H1 (cell line): ENCODE measurements around the gene MAS1L. TPM values are rescaled to one million over a fixed set of nuclear protein-coding genes. Genes with fewer than 3 reads are reported as not detected.

Experiments used
- CTCF ChIA-PET: fragments of 300-600 bp; sonication (Branson Sonifier 250); formaldehyde crosslinking; loops from one replicate; lab custom pipeline; 2021; ENCODE audit not compliant: partially characterized antibody; lab: Charles Lee
- POLR2A ChIA-PET: fragments of 300-600 bp; sonication (Branson Sonifier 250); formaldehyde crosslinking; loops from one replicate; lab custom pipeline; 2021; ENCODE audit warnings: inconsistent platforms; ENCODE audit not compliant: partially characterized antibody; lab: Charles Lee
- DNase-seq, 2 experiments: peaks; one replicate each; pipeline versions ENCODE4 v3.0.0 to v3.0.0-alpha.2; 2010 to 2022; ENCODE audit warnings: low spot score in 2 of 2, low read depth in 1 of 2, mixed read lengths in 1 of 2
- FAIRE-seq: peaks from 2 replicates; lab custom pipeline; 2011; peaks lifted over from hg19 to GRCh38; lab: Jason Lieb, UNC
- H2AFZ ChIP-seq: 2 replicates; pipeline ENCODE4 v1.8.1; 2012; ENCODE audit warnings: low read length, inconsistent platforms
- H2AK5ac ChIP-seq: 2 replicates; pipeline ENCODE4 v1.6.1; 2013; ENCODE audit warnings: low read depth, low read length
- H2BK120ac ChIP-seq: replicated peaks from 2 replicates; pipeline ENCODE3; 2013; ENCODE audit warnings: low read depth, low read length, inconsistent platforms
- H2BK12ac ChIP-seq: 2 replicates; pipeline ENCODE4 v1.6.1; 2013; ENCODE audit warnings: low read depth, low read length
- H2BK15ac ChIP-seq: 2 replicates; pipeline ENCODE4 v1.6.1; 2013; ENCODE audit warnings: low read length
- H2BK20ac ChIP-seq: 2 replicates; pipeline ENCODE4 v1.6.1; 2013; ENCODE audit warnings: low read length
- H2BK5ac ChIP-seq: 2 replicates; pipeline ENCODE4 v1.6.1; 2013; ENCODE audit warnings: low read depth, low read length
- H3K14ac ChIP-seq: 2 replicates; pipeline ENCODE4 v1.6.1; 2013; ENCODE audit warnings: inconsistent platforms; ENCODE audit not compliant: insufficient read length
- H3K18ac ChIP-seq: 2 replicates; pipeline ENCODE4 v1.6.1; 2013; ENCODE audit warnings: low read length; ENCODE audit errors: extremely low read depth
- H3K23ac ChIP-seq: 2 replicates; pipeline ENCODE4 v1.6.1; 2013; ENCODE audit warnings: inconsistent platforms; ENCODE audit not compliant: insufficient read length
- H3K23me2 ChIP-seq: 2 replicates; pipeline ENCODE4 v1.6.1; 2013; ENCODE audit warnings: low read depth, low read length
- H3K27ac ChIP-seq: 2 replicates; pipeline ENCODE4 v1.6.1; 2011; ENCODE audit warnings: low read depth, low read length, inconsistent platforms
- H3K27me3 ChIP-seq, 4 experiments: replicated peaks in 1 of 4; 1 replicate in 1 of 4; 2 replicates in 3 of 4; pipeline versions ENCODE4 v1.6.1 to v1.8.1; 2011 to 2013; ENCODE audit warnings: low read length in 3 of 4, mild to moderate bottlenecking in 3 of 4, inconsistent platforms in 2 of 4, mixed read lengths in 2 of 4, moderate library complexity in 1 of 4; ENCODE audit not compliant: control insufficient read depth in 3 of 4, insufficient read depth in 3 of 4; ENCODE audit errors: extremely low read depth in 1 of 4
- H3K36me3 ChIP-seq, 4 experiments: 2 replicates each; pipeline versions ENCODE4 v1.6.1 to v1.8.1; 2011 to 2013; ENCODE audit warnings: mild to moderate bottlenecking in 4 of 4, low read length in 3 of 4, moderate library complexity in 2 of 4, control low read depth in 1 of 4, inconsistent platforms in 1 of 4; ENCODE audit not compliant: insufficient read depth in 4 of 4, control insufficient read depth in 2 of 4
- H3K4ac ChIP-seq: replicated peaks from 2 replicates; pipeline ENCODE3; 2013; ENCODE audit warnings: low read length, low read depth, mixed read lengths, inconsistent platforms; ENCODE audit not compliant: insufficient read length
- H3K4me1 ChIP-seq, 4 experiments: replicated peaks in 1 of 4; 1 replicate in 1 of 4; 2 replicates in 3 of 4; pipeline versions ENCODE4 v1.6.1 to v1.8.1; 2011 to 2013; ENCODE audit warnings: low read length in 3 of 4, inconsistent platforms in 2 of 4, mixed read lengths in 1 of 4; ENCODE audit not compliant: insufficient read depth in 4 of 4, control insufficient read depth in 3 of 4
- H3K4me2 ChIP-seq, 2 experiments: 2 replicates each; pipeline versions ENCODE4 v1.6.1 to v1.8.1; 2011 to 2013; ENCODE audit warnings: low read depth in 2 of 2, low read length in 2 of 2, control low read depth in 1 of 2, inconsistent platforms in 1 of 2, mild to moderate bottlenecking in 1 of 2; ENCODE audit not compliant: insufficient read depth in 1 of 2
- H3K4me3 ChIP-seq, 4 experiments: fragments of 200-600, 300-600 bp in 1 of 4; sonication (generic), shearing (Covaris generic), sonication (Bioruptor Twin) in 1 of 4; 2 replicates each; pipeline versions ENCODE4 v1.5.1 to v1.8.1; 2011 to 2016; ENCODE audit warnings: low read length in 4 of 4, low read depth in 3 of 4, control low read depth in 2 of 4, inconsistent platforms in 2 of 4, mild to moderate bottlenecking in 2 of 4, mixed read lengths in 1 of 4, moderate library complexity in 1 of 4; ENCODE audit not compliant: insufficient read depth in 2 of 4; ENCODE audit errors: extremely low read depth in 1 of 4
- H3K56ac ChIP-seq: replicated peaks from 2 replicates; pipeline ENCODE3; 2013; ENCODE audit warnings: low read depth, mild to moderate bottlenecking, mixed read lengths, low read length, inconsistent platforms; ENCODE audit not compliant: insufficient read length
- H3K79me1 ChIP-seq: 2 replicates; pipeline ENCODE4 v1.6.1; 2013; ENCODE audit warnings: low read depth, low read length, control low read depth
- H3K79me2 ChIP-seq, 2 experiments: 2 replicates each; pipeline versions ENCODE4 v1.6.1 to v1.8.1; 2012 to 2013; ENCODE audit warnings: low read length in 2 of 2, mild to moderate bottlenecking in 2 of 2, inconsistent platforms in 1 of 2; ENCODE audit not compliant: insufficient read depth in 2 of 2, control insufficient read depth in 1 of 2
- H3K9ac ChIP-seq, 4 experiments: replicated peaks in 1 of 4; 1 replicate in 1 of 4; 2 replicates in 3 of 4; pipeline versions ENCODE4 v1.6.1 to v1.8.1; 2011 to 2013; ENCODE audit warnings: low read depth in 3 of 4, low read length in 3 of 4, control low read depth in 2 of 4, mild to moderate bottlenecking in 2 of 4, moderate library complexity in 2 of 4, inconsistent platforms in 1 of 4; ENCODE audit errors: extremely low read depth in 1 of 4
- H3K9me3 ChIP-seq, 2 experiments: 2 replicates each; pipeline versions ENCODE4 v1.6.1 to v1.8.1; 2012 to 2013; ENCODE audit warnings: mild to moderate bottlenecking in 2 of 2, moderate library complexity in 2 of 2, control low read depth in 1 of 2, inconsistent platforms in 1 of 2, low read depth in 1 of 2, low read length in 1 of 2, mixed read lengths in 1 of 2; ENCODE audit not compliant: insufficient read depth in 2 of 2
- H4K20me1 ChIP-seq, 2 experiments: replicated peaks in 1 of 2; 2 replicates each; pipeline versions ENCODE3 to v1.8.1; 2011 to 2013; ENCODE audit warnings: inconsistent platforms in 2 of 2, low read length in 2 of 2, mild to moderate bottlenecking in 1 of 2; ENCODE audit not compliant: insufficient read depth in 2 of 2, control insufficient read depth in 1 of 2
- H4K5ac ChIP-seq: 2 replicates; pipeline ENCODE4 v1.6.1; 2013; ENCODE audit warnings: low read length, low read depth, mixed read lengths, inconsistent platforms; ENCODE audit not compliant: insufficient read length
- H4K8ac ChIP-seq: 2 replicates; pipeline ENCODE4 v1.8.0; 2013; ENCODE audit warnings: mild to moderate bottlenecking, moderate library complexity, low read length, inconsistent platforms; ENCODE audit not compliant: insufficient read depth; ENCODE audit errors: extremely low read depth
- H4K91ac ChIP-seq: replicated peaks from 2 replicates; pipeline ENCODE3; 2013; ENCODE audit warnings: low read length, mixed read lengths, inconsistent platforms; ENCODE audit not compliant: insufficient read length
- CHD2 ChIP-seq: IDR thresholded peaks from 2 replicates; pipeline ENCODE4 v1.6.1; 2012; ENCODE audit warnings: low read length, improper control_type of control experiment
- GABPA ChIP-seq: IDR thresholded peaks from 2 replicates; pipeline ENCODE4 v1.6.1; 2011; ENCODE audit warnings: mild to moderate bottlenecking, low read length, moderate library complexity, borderline replicate concordance; ENCODE audit not compliant: insufficient read depth
- HDAC2 ChIP-seq, 2 experiments: fragments of 300-600 bp in 1 of 2; sonication (generic) in 1 of 2; IDR thresholded peaks; 2 replicates each; pipeline ENCODE4 v1.6.1; 2011 to 2012; ENCODE audit warnings: low read depth in 2 of 2, low read length in 2 of 2, mild to moderate bottlenecking in 2 of 2, moderate library complexity in 2 of 2, borderline replicate concordance in 1 of 2, inconsistent platforms in 1 of 2
- HDAC6 ChIP-seq: IDR thresholded peaks from one replicate; pipeline ENCODE4 v1.7.1; 2012; ENCODE audit warnings: low read depth, mild to moderate bottlenecking, inconsistent platforms, low read length, moderate library complexity
- POLR2A ChIP-seq, 2 experiments: IDR thresholded peaks; 1 replicate in 1 of 2; 2 replicates in 1 of 2; pipeline ENCODE4 v1.6.1; 2011; ENCODE audit warnings: low read depth in 2 of 2, low read length in 2 of 2, mild to moderate bottlenecking in 2 of 2; ENCODE audit errors: control extremely low read depth in 1 of 2
- RFX5 ChIP-seq: IDR thresholded peaks from 2 replicates; pipeline ENCODE4 v1.6.1; 2011; ENCODE audit warnings: low read depth, low read length, improper control_type of control experiment, borderline replicate concordance
- SIN3A ChIP-seq, 2 experiments: IDR thresholded peaks in 1 of 2; conservative IDR thresholded peaks in 1 of 2; 2 replicates each; pipeline ENCODE4 v1.6.1; 2011 to 2012; ENCODE audit warnings: low read length in 2 of 2, improper control_type of control experiment in 1 of 2, low read depth in 1 of 2, mild to moderate bottlenecking in 1 of 2
- SIX5 ChIP-seq: IDR thresholded peaks from 2 replicates; pipeline ENCODE4 v1.6.1; 2011; ENCODE audit warnings: mild to moderate bottlenecking, low read depth, low read length
- TAF1 ChIP-seq: IDR thresholded peaks from 2 replicates; pipeline ENCODE4 v1.6.1; 2011; ENCODE audit warnings: mild to moderate bottlenecking, low read depth, low read length
- ZNF274 ChIP-seq: IDR thresholded peaks from 2 replicates; pipeline ENCODE4 v1.7.0; 2012; ENCODE audit warnings: low read length, borderline replicate concordance; ENCODE audit errors: extremely low read depth
- WGBS, 2 experiments: shearing (Covaris generic) in 1 of 2; methylation state at CpG; one replicate each; pipeline versions ENCODE4 v1.1.6 to v1.1.7; 2013 to 2015; ENCODE audit warnings: low lambda C conversion rate in 2 of 2, mixed read lengths in 2 of 2, inconsistent platforms in 1 of 2, low coverage in 1 of 2, missing lambda C conversion rate in 1 of 2; ENCODE audit not compliant: insufficient replicate concordance in 2 of 2, insufficient coverage in 1 of 2, insufficient read length in 1 of 2; ENCODE audit errors: extremely low coverage in 1 of 2, missing lambda C conversion rate in 1 of 2; 5-methylcytosine and 5-hydroxymethylcytosine counted together
- polyA plus RNA-seq, 7 experiments: library from polyadenylated mRNA; depleted of rRNA in 3 of 7; stranded (reverse) in 5 of 7; unstranded in 2 of 7; fragments of >200 nt in 5 of 7; fragments of 200-250 nt in 2 of 7; gene quantifications; 1 replicate in 5 of 7; 2 replicates in 1 of 7; 4 replicates in 1 of 7; pipeline versions ENCODE4 v1.2.1 to v1.2.3, GENCODE V29; 2011 to 2013; ENCODE audit warnings: missing spikeins in 2 of 7, mixed read lengths in 2 of 7
- total RNA-seq: library from RNA; stranded (reverse); fragmentation: NEBNext Ultra II Directional; extraction: Animal tissue kit (Norgen Biotek cat#: 25700); gene quantifications from 2 replicates; pipeline ENCODE4 v1.2.1, GENCODE V29; 2021

MAS1L gene
- total and polyA plus RNA-seq, 2 of the 8 experiments (the other 6 are each of a cell fraction or from before 2014, with no cell fraction given), result not detected

DNA sequence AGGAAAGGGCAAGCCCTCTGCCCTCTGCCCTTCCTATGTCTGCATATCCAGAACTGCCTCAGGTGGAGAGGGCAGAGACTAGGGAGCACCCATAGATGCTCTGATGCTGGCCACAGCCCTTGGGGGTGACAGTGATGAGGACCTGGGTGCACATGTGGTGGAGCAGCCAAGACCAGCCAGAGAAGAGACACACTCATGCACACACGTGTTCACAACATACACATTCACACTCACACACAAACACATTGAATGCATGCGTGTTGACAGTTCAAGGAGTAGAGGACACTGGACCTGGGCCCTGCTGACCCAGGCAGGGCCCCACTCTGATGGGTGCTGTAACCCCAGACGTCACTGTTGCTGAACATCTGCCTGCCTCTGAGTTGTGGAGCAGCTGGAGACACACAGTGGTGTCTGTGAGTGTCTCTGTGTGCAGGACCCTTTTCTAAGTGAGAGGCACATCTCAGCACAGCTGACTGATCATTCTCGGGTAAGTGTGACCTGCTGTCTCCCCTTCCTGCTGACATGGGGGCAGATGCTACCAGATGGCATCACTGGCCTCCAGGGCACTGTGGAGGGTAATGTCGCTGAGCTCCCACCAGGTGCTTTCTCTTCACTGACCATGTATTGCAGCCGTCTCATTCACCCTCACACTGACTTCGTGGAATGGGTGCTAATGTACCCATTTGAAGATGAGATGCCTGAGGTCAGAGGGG lies 30.1 kb upstream of the MAS1L start:
- H3K14ac ChIP-seq, result no peak overlapping the region
- ChIA-PET CTCF (interaction anchor here (0.9 to 1.1 kb wide), 3 partner anchors 10 to 66 kb away, joined by 3 read pairs; no protein-coding TSS in a partner anchor), POLR2A (no interaction called here)
- no peak overlapping the region for H2BK5ac ChIP-seq
- 91% methylated on average over 7 of the region's 7 CpGs; no CpG with 5 or more reads in 1 of the 2 experiments for WGBS, 2 experiments
- H4K5ac ChIP-seq, result no peak overlapping the region
- no peak overlapping the region; the same call in 1 of the 2 replicates for H2BK12ac ChIP-seq
- no peak overlapping the region for H2AK5ac ChIP-seq
- H3K4ac ChIP-seq, result no peak overlapping the region
- H3K27me3 ChIP-seq, result no peaks in the 10 kb centered on the region; a peak in 1 of 7 replicates
- no peak overlapping the region for H3K27ac ChIP-seq
- H3K4me1 ChIP-seq, result no peaks in the 10 kb centered on the region
- H2BK120ac ChIP-seq, result no peak overlapping the region
- H2BK20ac ChIP-seq, result no peak overlapping the region
- H3K18ac ChIP-seq, result no peak overlapping the region
- H3K56ac ChIP-seq, result no peak overlapping the region
- no peak for DNase-seq
- H3K4me2 ChIP-seq, result no peak overlapping the region
- no peak overlapping the region for H3K4me3 ChIP-seq
- no peaks in the 10 kb centered on the region for H3K79me2 ChIP-seq
- TF ChIP-seq ZNF274, result no peak
- TF ChIP-seq POLR2A (IDR thresholded peaks at IDR 0.05; ENCODE audit: control extremely low read depth in 1 of 2, low read depth in 2 of 2, low read length in 2 of 2), result no peak
- no peak for TF ChIP-seq RFX5
- TF ChIP-seq SIN3A (conservative IDR thresholded peaks at IDR 0.05 in 1 of 2, IDR thresholded peaks at IDR 0.05 in 1 of 2; ENCODE audit: low read depth in 1 of 2, low read length in 2 of 2), result no peak
- no peak for TF ChIP-seq HDAC6
- no peak for TF ChIP-seq CHD2
- no peak for TF ChIP-seq TAF1
- TF ChIP-seq HDAC2 (IDR thresholded peaks at IDR 0.05; ENCODE audit: borderline replicate concordance in 1 of 2, low read depth in 2 of 2, low read length in 2 of 2), result no peak
- no peak for TF ChIP-seq GABPA
- no peak for TF ChIP-seq SIX5
- H4K91ac ChIP-seq, result no peak overlapping the region
- H3K23ac ChIP-seq, result no peak overlapping the region
- no peaks in the 10 kb centered on the region for H3K36me3 ChIP-seq
- no peaks in the 10 kb centered on the region for H3K23me2 ChIP-seq
- H2AFZ ChIP-seq, result no peak overlapping the region
- H2BK15ac ChIP-seq, result no peak overlapping the region
- peaks cover 0 to 6% of the 10 kb centered on the region in 2 experiments; a peak in 1 of 4 replicates for H3K9me3 ChIP-seq
- H3K79me1 ChIP-seq, result no peaks in the 10 kb centered on the region
- no peak overlapping the region for H4K8ac ChIP-seq
- FAIRE-seq, result no peak
- no peak overlapping the region for H3K9ac ChIP-seq
- no peaks in the 10 kb centered on the region for H4K20me1 ChIP-seq
